ENCODE results near the gene TMC2. TPM values are rescaled to one million over a fixed set of nuclear protein-coding genes. Genes with fewer than 3 reads are reported as not detected.

TMC2 gene
- total RNA-seq, 1 experiment from 2014 or later = not detected

GRCh38 chr20:2563116-2563515 lies 26.7 kb downstream of the TMC2 start:
- no peak for DNase-seq (ENCODE audit: low read depth, low spot score)
- in situ Hi-C loops (cut with HindIII; ENCODE audit: low pct_unique_long_range_greater_than_20kb, low sequenced_read_pairs) (no loop called here), intact Hi-C loops (cut with micrococcal nuclease; ENCODE audit: unreplicated experiment) (no loop called here)
- no TSS peak for BruUV-seq (replicated peaks)
- Histone ChIP-seq H3K36me3 (ENCODE audit: control insufficient read depth, insufficient read depth, low read length) (no peaks in the 10 kb centered on the region), H3K9me3 (ENCODE audit: control insufficient read depth, insufficient read depth, low read depth, low read length) (no peaks in the 10 kb centered on the region), H3K4me3 (ENCODE audit: low read depth in 2 of 2, low read length in 2 of 2) (no peak overlapping the region), H3K4me1 (ENCODE audit: control insufficient read depth, insufficient read depth, low read length) (no peaks in the 10 kb centered on the region), H3K27me3 (ENCODE audit: control insufficient read depth, insufficient read depth, low read length) (peaks cover 22% of the 10 kb centered on the region), H3K27ac (ENCODE audit: low read length) (no peak overlapping the region)
- CTCF ChIA-PET = no interaction called here
- ATAC-seq = no peak
- POLR2A ChIA-PET = interaction anchor here (0.7 kb wide), 1 partner anchor 1878 kb away, joined by 3 read pairs; no protein-coding TSS in a partner anchor
- TF ChIP-seq, protein P1, sequence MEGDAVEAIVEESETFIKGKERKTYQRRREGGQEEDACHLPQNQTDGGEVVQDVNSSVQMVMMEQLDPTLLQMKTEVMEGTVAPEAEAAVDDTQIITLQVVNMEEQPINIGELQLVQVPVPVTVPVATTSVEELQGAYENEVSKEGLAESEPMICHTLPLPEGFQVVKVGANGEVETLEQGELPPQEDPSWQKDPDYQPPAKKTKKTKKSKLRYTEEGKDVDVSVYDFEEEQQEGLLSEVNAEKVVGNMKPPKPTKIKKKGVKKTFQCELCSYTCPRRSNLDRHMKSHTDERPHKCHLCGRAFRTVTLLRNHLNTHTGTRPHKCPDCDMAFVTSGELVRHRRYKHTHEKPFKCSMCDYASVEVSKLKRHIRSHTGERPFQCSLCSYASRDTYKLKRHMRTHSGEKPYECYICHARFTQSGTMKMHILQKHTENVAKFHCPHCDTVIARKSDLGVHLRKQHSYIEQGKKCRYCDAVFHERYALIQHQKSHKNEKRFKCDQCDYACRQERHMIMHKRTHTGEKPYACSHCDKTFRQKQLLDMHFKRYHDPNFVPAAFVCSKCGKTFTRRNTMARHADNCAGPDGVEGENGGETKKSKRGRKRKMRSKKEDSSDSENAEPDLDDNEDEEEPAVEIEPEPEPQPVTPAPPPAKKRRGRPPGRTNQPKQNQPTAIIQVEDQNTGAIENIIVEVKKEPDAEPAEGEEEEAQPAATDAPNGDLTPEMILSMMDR (IDR thresholded peaks at IDR 0.05) = no peak
- TF ChIP-seq POLR2AphosphoS5 (IDR thresholded peaks at IDR 0.05; ENCODE audit: low read depth, low read length) = no peak

DNA sequence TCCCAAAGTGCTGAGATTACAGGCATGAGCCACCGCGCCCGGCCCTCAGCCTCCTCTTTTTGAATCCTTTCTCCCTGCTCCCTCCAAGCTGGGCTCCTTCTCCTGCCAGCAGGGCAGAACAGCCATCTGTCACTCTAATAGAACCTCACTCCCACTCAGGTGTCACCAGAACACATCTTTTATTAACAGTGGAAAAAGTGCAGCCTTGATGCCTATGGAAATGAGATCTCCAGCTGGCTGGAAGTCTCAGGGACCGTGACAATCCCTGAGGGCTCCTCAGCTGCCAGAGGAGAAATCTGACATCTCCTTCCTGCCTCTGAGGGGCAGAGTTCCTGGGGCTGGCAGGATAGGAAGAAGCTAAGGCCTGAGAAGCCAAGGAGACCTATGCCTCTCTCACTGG lies 28.0 kb downstream of the TMC2 start:
- H3K36me3 ChIP-seq (ENCODE audit: control insufficient read depth, insufficient read depth, low read length) = no peaks in the 10 kb centered on the region
- ATAC-seq = 0 out of 2 replicates have a peak, but pooled peaks have one; percentile 48
- no peak overlapping the region for H3K4me3 ChIP-seq (ENCODE audit: low read depth in 2 of 2, low read length in 2 of 2)
- no peak for DNase-seq (ENCODE audit: low read depth, low spot score)
- TF ChIP-seq REST (IDR thresholded peaks at IDR 0.05; ENCODE audit: insufficient read depth in 1 of 2, low read depth in 2 of 2, low read length in 1 of 2) = no peak
- TF ChIP-seq, protein P1 (IDR thresholded peaks at IDR 0.05) = no peak
- intact Hi-C loops (cut with micrococcal nuclease; ENCODE audit: unreplicated experiment) (no loop called here), in situ Hi-C loops (cut with HindIII; ENCODE audit: low pct_unique_long_range_greater_than_20kb, low sequenced_read_pairs) (no loop called here)
- ChIA-PET CTCF (interaction anchor here (0.7 kb wide), 1 partner anchor 177 kb away, joined by 6 read pairs; no protein-coding TSS in a partner anchor), POLR2A (no interaction called here)
- H3K4me1 ChIP-seq (ENCODE audit: control insufficient read depth, insufficient read depth, low read length) = no peaks in the 10 kb centered on the region
- no TSS peak for BruUV-seq (replicated peaks)
- H3K9me3 ChIP-seq (ENCODE audit: control insufficient read depth, insufficient read depth, low read depth, low read length) = no peaks in the 10 kb centered on the region
- no peak overlapping the region for H3K27ac ChIP-seq (ENCODE audit: low read length)
- peaks cover 20% of the 10 kb centered on the region for H3K27me3 ChIP-seq (ENCODE audit: control insufficient read depth, insufficient read depth, low read length)

DNA sequence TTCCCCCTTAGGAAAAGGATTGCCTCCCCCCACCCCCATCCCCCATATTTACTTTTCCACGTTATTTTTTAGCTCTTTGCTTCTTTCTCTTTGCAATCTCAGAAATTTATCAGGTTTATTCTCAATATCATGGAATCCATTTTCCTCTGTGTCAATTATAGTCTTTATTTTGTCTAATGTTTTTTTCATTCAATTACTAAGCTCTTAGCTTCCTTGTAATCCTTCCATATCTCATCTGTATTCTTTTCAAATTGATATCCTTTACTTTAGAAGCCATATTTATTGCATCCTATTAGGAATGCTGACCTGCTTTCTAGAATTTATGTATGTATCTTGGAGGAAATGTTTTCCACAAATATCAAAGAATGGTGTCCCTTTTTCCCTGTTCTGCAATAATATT lies 39.3 kb downstream of the TMC2 start:
- no peak for DNase-seq (ENCODE audit: low read depth, low spot score)
- TF ChIP-seq TCF7L2 (IDR thresholded peaks at IDR 0.05; ENCODE audit: low read depth, low read length) (no peak), SIN3A (IDR thresholded peaks at IDR 0.05; ENCODE audit: borderline replicate concordance, insufficient read depth, low read depth, low read length) (no peak), POLR2AphosphoS5 (IDR thresholded peaks at IDR 0.05; ENCODE audit: low read depth, low read length) (no peak), REST (IDR thresholded peaks at IDR 0.05; ENCODE audit: insufficient read depth in 1 of 2, low read depth in 2 of 2, low read length in 1 of 2) (no peak)
- TF ChIP-seq, protein P1 (IDR thresholded peaks at IDR 0.05) = no peak
- no peaks in the 10 kb centered on the region for H3K36me3 ChIP-seq (ENCODE audit: control insufficient read depth, insufficient read depth, low read length)
- CTCF ChIA-PET = no interaction called here
- in situ Hi-C loops (cut with HindIII; ENCODE audit: low pct_unique_long_range_greater_than_20kb, low sequenced_read_pairs) (no loop called here), intact Hi-C loops (cut with micrococcal nuclease; ENCODE audit: unreplicated experiment) (no loop called here)
- peaks cover 14% of the 10 kb centered on the region for H3K27me3 ChIP-seq (ENCODE audit: control insufficient read depth, insufficient read depth, low read length)
- H3K4me1 ChIP-seq (ENCODE audit: control insufficient read depth, insufficient read depth, low read length) = no peaks in the 10 kb centered on the region
- no TSS peak for BruUV-seq (replicated peaks)
- no peak for ATAC-seq
- no peak overlapping the region for H3K27ac ChIP-seq (ENCODE audit: low read length)
- H3K9me3 ChIP-seq (ENCODE audit: control insufficient read depth, insufficient read depth, low read depth, low read length) = no peaks in the 10 kb centered on the region
- H3K4me3 ChIP-seq (ENCODE audit: low read depth in 2 of 2, low read length in 2 of 2) = no peak overlapping the region
- POLR2A ChIA-PET = no interaction called here
